GM12892 (cell line): ENCODE measurements around the gene ZNF835.

Experiments used
- POLR2A ChIP-seq: IDR thresholded peaks from 2 replicates; pipeline ENCODE4 v1.6.1; 2011; ENCODE audit warnings: low read depth, low read length, control low read depth
- POLR2AphosphoS5 ChIP-seq: IDR thresholded peaks from 2 replicates; pipeline ENCODE4 v1.6.1; 2011; ENCODE audit warnings: low read depth, low read length, control low read depth

DNA sequence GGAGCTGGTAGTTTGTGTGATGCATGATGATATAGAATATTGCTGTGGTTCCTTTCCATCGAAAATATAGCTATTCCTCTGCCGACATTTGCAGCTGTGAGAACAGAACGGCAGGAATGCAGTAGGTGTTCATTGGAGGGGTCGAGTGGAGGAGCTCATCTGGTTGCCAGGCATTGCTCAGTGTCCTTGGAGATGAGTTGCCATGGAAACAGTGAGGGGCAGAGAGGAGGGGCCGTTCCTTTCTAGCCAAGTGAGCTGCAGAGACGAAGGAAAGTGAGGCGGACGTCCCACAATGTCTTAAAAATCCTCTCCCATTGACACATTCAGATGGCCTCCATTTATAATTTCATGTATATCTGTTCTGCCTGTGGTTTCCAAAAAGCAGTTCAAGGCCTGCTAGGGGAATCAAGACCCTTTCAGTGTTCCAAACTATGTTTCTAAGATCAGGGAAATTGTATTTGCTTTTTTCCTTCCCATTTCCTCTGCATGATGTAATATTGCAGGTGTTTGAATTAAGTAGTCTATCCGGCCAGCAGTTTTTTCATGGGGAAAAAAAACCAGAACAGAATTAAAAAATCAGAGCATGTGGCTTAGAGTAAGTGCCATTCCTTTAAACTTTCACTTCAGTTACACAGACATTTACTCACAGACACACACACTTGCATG lies 41.2 kb upstream of the ZNF835 start:
- TF ChIP-seq POLR2A (no peak), POLR2AphosphoS5 (no peak)
